DND-41 (cell line): ENCODE results near the gene CYSLTR2.

ENCODE experiments used
- ATAC-seq: fragments of 200-7000 bp; cut with Tn5 transposase; 3 replicates; pipeline ENCODE4 v1.9.1; 2021; ENCODE audit warnings: low read depth; ENCODE audit not compliant: insufficient read depth
- DNase-seq: peaks from one replicate; pipeline ENCODE4 v3.0.0-alpha.2; 2020
- H2AFZ ChIP-seq: 2 replicates; pipeline ENCODE4 v1.6.0; 2012; ENCODE audit warnings: low read depth, low read length
- H3K27ac ChIP-seq: 2 replicates; pipeline ENCODE4 v1.5.1; 2012; ENCODE audit warnings: low read length, inconsistent platforms
- H3K27me3 ChIP-seq: fragments of 200-600 bp; sonication (generic); 2 replicates; pipeline ENCODE4 v1.6.0; 2012; ENCODE audit warnings: low read length, mild to moderate bottlenecking, inconsistent platforms; ENCODE audit not compliant: insufficient read depth, poor library complexity
- H3K36me3 ChIP-seq: 2 replicates; pipeline ENCODE4 v1.5.1; 2012; ENCODE audit warnings: low read length, inconsistent platforms; ENCODE audit not compliant: insufficient read depth
- H3K4me1 ChIP-seq: 2 replicates; pipeline ENCODE4 v1.5.1; 2012; ENCODE audit warnings: mild to moderate bottlenecking, low read length; ENCODE audit not compliant: insufficient read depth
- H3K4me2 ChIP-seq: 2 replicates; pipeline ENCODE4 v1.6.0; 2012; ENCODE audit warnings: mild to moderate bottlenecking, moderate library complexity, low read length, inconsistent platforms; ENCODE audit not compliant: insufficient read depth
- H3K4me3 ChIP-seq, 2 experiments: fragments of 200-600 bp in 1 of 2; shearing (Covaris generic) in 1 of 2; 2 replicates each; pipeline ENCODE4 v1.5.1; 2012 to 2016; ENCODE audit warnings: inconsistent platforms in 2 of 2, low read length in 2 of 2, mild to moderate bottlenecking in 2 of 2, low read depth in 1 of 2, moderate library complexity in 1 of 2
- H3K79me2 ChIP-seq: 2 replicates; pipeline ENCODE4 v1.6.0; 2012; ENCODE audit warnings: low read length, inconsistent platforms; ENCODE audit not compliant: insufficient read depth
- H3K9ac ChIP-seq: 2 replicates; pipeline ENCODE4 v1.6.0; 2012; ENCODE audit warnings: low read depth, mild to moderate bottlenecking, inconsistent platforms, low read length, moderate library complexity
- H3K9me3 ChIP-seq: 2 replicates; pipeline ENCODE4 v1.5.1; 2012; ENCODE audit warnings: low read length, moderate library complexity, mild to moderate bottlenecking, inconsistent platforms; ENCODE audit not compliant: insufficient read depth, severe bottlenecking
- H4K20me1 ChIP-seq: 2 replicates; pipeline ENCODE4 v1.6.0; 2012; ENCODE audit warnings: low read length; ENCODE audit not compliant: insufficient read depth
- EZH2 ChIP-seq: IDR thresholded peaks from 3 replicates; pipeline ENCODE4 v1.6.1; 2012; ENCODE audit warnings: borderline replicate concordance, low read depth, mild to moderate bottlenecking, moderate library complexity, low read length, inconsistent platforms; ENCODE audit not compliant: severe bottlenecking
- TF ChIP-seq, protein P1 (sequence below): IDR thresholded peaks from 2 replicates; pipeline ENCODE4 v1.5.1; 2012; ENCODE audit warnings: borderline replicate concordance, low read length, moderate library complexity, mild to moderate bottlenecking; ENCODE audit not compliant: poor library complexity, severe bottlenecking; ENCODE audit errors: extremely low read depth

CYSLTR2 gene

DNA sequence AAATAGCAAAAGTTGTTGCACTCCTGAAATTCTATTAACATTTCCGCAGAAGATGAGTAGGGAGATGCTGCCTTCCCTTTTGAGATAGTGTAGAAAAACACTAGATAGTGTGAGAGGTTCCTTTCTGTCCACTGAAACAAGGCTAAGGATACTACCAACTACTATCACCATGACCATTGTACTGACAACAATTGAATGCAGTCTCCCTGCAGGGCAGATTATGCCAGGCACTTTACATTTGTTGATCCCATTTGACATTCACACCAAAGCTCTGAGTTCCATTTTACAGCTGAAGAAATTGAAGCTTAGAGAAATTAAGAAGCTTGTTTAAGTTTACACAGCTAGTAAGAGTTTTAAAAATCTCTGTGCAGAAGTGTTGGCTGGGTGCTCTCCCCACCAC is 55.0 kb downstream of the CYSLTR2 start:
- no peak overlapping the region for H3K4me2 ChIP-seq
- ATAC-seq, result no peak
- H2AFZ ChIP-seq, result no peak overlapping the region

DNA sequence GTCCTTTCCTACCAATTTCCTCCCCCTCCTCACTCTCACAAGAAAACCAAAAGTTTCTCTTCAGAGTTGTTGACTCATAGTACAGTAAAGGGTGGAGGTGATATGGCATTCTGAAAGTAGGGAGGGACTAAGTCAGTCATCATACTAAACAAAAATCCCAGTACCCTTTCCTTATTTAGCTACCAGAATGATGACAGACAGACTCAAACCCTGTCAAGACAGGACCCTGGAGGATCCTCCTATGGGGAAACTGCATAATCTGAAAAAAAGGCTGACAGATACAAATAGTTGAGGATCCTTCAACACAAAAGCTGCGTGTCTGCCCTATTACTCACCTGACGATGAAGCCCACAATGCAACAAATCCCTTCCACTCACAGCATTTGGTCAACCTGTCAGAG is 55.5 kb downstream of the CYSLTR2 start:
- DNase-seq, result no peak
- no peak overlapping the region for H3K27ac ChIP-seq
- TF ChIP-seq EZH2, result no peak
- TF ChIP-seq, protein P1, sequence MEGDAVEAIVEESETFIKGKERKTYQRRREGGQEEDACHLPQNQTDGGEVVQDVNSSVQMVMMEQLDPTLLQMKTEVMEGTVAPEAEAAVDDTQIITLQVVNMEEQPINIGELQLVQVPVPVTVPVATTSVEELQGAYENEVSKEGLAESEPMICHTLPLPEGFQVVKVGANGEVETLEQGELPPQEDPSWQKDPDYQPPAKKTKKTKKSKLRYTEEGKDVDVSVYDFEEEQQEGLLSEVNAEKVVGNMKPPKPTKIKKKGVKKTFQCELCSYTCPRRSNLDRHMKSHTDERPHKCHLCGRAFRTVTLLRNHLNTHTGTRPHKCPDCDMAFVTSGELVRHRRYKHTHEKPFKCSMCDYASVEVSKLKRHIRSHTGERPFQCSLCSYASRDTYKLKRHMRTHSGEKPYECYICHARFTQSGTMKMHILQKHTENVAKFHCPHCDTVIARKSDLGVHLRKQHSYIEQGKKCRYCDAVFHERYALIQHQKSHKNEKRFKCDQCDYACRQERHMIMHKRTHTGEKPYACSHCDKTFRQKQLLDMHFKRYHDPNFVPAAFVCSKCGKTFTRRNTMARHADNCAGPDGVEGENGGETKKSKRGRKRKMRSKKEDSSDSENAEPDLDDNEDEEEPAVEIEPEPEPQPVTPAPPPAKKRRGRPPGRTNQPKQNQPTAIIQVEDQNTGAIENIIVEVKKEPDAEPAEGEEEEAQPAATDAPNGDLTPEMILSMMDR, result no peak
- no peaks in the 10 kb centered on the region for H3K79me2 ChIP-seq
- H3K4me1 ChIP-seq, result peaks cover 3% of the 10 kb centered on the region; the same call in 1 of the 2 replicates
- H3K9me3 ChIP-seq, result peaks cover 16% of the 10 kb centered on the region
- no peaks in the 10 kb centered on the region for H3K27me3 ChIP-seq
- H4K20me1 ChIP-seq, result no peaks in the 10 kb centered on the region
- ATAC-seq, result no peak
- H3K4me2 ChIP-seq, result no peak overlapping the region
- no peak overlapping the region for H2AFZ ChIP-seq
- peaks cover 32% of the 10 kb centered on the region for H3K36me3 ChIP-seq
- H3K9ac ChIP-seq, result no peak overlapping the region
- H3K4me3 ChIP-seq, result no peak overlapping the region

More for the DNA sequence above, 55.0 kb downstream of the CYSLTR2 start:
- Histone ChIP-seq H4K20me1 (no peaks in the 10 kb centered on the region), H3K4me3 (no peak overlapping the region), H3K4me1 (peaks cover 4% of the 10 kb centered on the region; the same call in 1 of the 2 replicates), H3K79me2 (no peaks in the 10 kb centered on the region), H3K9ac (no peak overlapping the region), H3K9me3 (peaks cover 13% of the 10 kb centered on the region), H3K27me3 (no peaks in the 10 kb centered on the region), H3K36me3 (peaks cover 36% of the 10 kb centered on the region), H3K27ac (no peak overlapping the region)
- DNase-seq, result no peak
- TF ChIP-seq, protein P1, result no peak
- no peak for TF ChIP-seq EZH2

DNA sequence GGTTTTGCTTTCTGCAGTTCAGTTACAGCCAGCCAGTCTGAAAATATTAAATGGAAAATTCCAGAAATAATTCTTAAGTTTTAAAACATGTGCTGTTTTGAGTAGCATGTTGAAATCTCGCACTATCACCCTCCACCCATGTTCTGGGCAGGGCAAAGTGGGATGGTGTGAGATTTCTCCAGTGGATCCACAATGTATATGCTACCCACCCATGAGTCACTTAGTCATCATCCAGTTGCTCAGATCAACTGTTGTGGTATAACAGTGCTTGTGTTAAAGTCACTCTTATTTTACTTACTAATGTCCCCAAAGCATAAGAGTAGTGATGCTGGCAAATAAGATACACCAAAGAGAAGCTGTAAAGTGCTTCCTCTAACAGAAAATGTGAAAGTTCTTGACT is 56.4 kb downstream of the CYSLTR2 start:
- Histone ChIP-seq H2AFZ (no peak overlapping the region), H3K27me3 (no peaks in the 10 kb centered on the region), H3K27ac (no peak overlapping the region), H3K4me3 (no peak overlapping the region), H3K4me2 (no peak overlapping the region), H3K9me3 (peaks cover 25% of the 10 kb centered on the region), H3K79me2 (no peaks in the 10 kb centered on the region), H3K36me3 (peaks cover 32% of the 10 kb centered on the region), H4K20me1 (no peaks in the 10 kb centered on the region), H3K4me1 (no peaks in the 10 kb centered on the region), H3K9ac (no peak overlapping the region)
- no peak for TF ChIP-seq EZH2
- DNase-seq (no peak), ATAC-seq (no peak)

DNA sequence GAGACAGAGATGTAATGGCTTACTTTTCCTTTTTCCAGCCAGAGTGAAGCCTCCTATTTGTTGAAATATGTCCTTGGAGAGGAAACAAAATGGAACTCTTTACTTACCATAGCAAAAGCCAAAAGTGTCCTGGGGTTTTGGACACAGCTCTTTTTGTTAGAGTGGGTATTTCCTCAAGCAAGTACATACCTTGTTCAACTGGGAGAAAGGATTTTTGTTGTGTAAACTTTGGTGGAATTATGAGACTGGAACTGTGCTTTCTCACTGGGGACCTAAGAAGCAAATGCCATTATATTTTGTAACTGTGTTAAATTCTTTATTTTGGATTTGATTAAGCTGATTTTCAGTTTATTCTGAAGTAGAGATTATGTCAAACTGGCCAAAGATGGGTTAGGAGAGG is 58.4 kb downstream of the CYSLTR2 start:
- ATAC-seq, result no peak

More for the DNA sequence above, 58.4 kb downstream of the CYSLTR2 start:
- H3K4me2 ChIP-seq, result no peak overlapping the region
- no peaks in the 10 kb centered on the region for H3K79me2 ChIP-seq
- DNase-seq, result no peak
- no peak overlapping the region for H3K9ac ChIP-seq
- peaks cover 34% of the 10 kb centered on the region for H3K9me3 ChIP-seq
- TF ChIP-seq, protein P1, result no peak
- TF ChIP-seq EZH2, result no peak
- H4K20me1 ChIP-seq, result no peaks in the 10 kb centered on the region
- H3K27ac ChIP-seq, result no peak overlapping the region
- H2AFZ ChIP-seq, result no peak overlapping the region
- no peak overlapping the region for H3K4me3 ChIP-seq
- H3K27me3 ChIP-seq, result no peaks in the 10 kb centered on the region
- peaks cover 23% of the 10 kb centered on the region for H3K36me3 ChIP-seq
- no peaks in the 10 kb centered on the region for H3K4me1 ChIP-seq
